ENCODE data around the gene GCN1.

Gene GCN1

GRCh38 chr12:120224304-120225199 is 30.0 kb upstream of the GCN1 start (continued):
- TF ChIP-seq ZNF629 (tag by site-specific recombination; IDR thresholded peaks at IDR 0.05) = peak; percentile 58
- TF ChIP-seq ZNF48 (tag by site-specific recombination; IDR thresholded peaks at IDR 0.05) = no peak
- no peak for TF ChIP-seq ZSCAN4 (tag by site-specific recombination; IDR thresholded peaks at IDR 0.05)
- TF ChIP-seq KLF1 (tag by site-specific recombination; IDR thresholded peaks at IDR 0.05) = no peak; the same call in none of the 2 replicates
- TF ChIP-seq PRDM10 (tag by site-specific recombination; IDR thresholded peaks at IDR 0.05) = peak; percentile 76
- TF ChIP-seq ZNF513 (tag by site-specific recombination; IDR thresholded peaks at IDR 0.05) = no peak
- TF ChIP-seq ZNF558 (tag by site-specific recombination; IDR thresholded peaks at IDR 0.05) = no peak
- TF ChIP-seq ZBTB17 (tag by site-specific recombination; IDR thresholded peaks at IDR 0.05) = peak; percentile 94
- TF ChIP-seq ZXDB (tag by site-specific recombination; IDR thresholded peaks at IDR 0.05) = peak; percentile 37; the same call in 1 of the 2 replicates
- no peak for TF ChIP-seq ZSCAN16 (tag by site-specific recombination; IDR thresholded peaks at IDR 0.05)
- TF ChIP-seq ZIC2 (tag by site-specific recombination; IDR thresholded peaks at IDR 0.05) = no peak
- TF ChIP-seq ZEB2 (tag by site-specific recombination; IDR thresholded peaks at IDR 0.05) = peak; percentile 37; the same call in 1 of the 2 replicates
- no peak for TF ChIP-seq ZNF184 (tag by site-specific recombination; IDR thresholded peaks at IDR 0.05)
- peak; percentile 51; the same call in 1 of the 2 replicates for TF ChIP-seq GLIS1 (tag by site-specific recombination; IDR thresholded peaks at IDR 0.05)
- no peak for TF ChIP-seq RBAK (tag by site-specific recombination; IDR thresholded peaks at IDR 0.05)
- TF ChIP-seq ZBTB49 (tag by site-specific recombination; IDR thresholded peaks at IDR 0.05; ENCODE audit: low read depth) = no peak
- TF ChIP-seq ZNF585B (tag by site-specific recombination; IDR thresholded peaks at IDR 0.05) = no peak; the same call in 1 of the 2 replicates
- TF ChIP-seq ZNF596 (tag by site-specific recombination; IDR thresholded peaks at IDR 0.05) = no peak
- TF ChIP-seq INSM2 (tag by site-specific recombination; IDR thresholded peaks at IDR 0.05) = no peak
- TF ChIP-seq ZBTB6 (tag by site-specific recombination; IDR thresholded peaks at IDR 0.05) = peak; percentile 68; the same call in 1 of the 2 replicates
- TF ChIP-seq KLF9 (tag by site-specific recombination; IDR thresholded peaks at IDR 0.05; ENCODE audit: low read depth) = no peak; the same call in 1 of the 2 replicates
- TF ChIP-seq ZNF214 (tag by site-specific recombination; IDR thresholded peaks at IDR 0.05; ENCODE audit: borderline replicate concordance) = no peak
- peak; percentile 80 for TF ChIP-seq SP3 (tag by site-specific recombination; IDR thresholded peaks at IDR 0.05)
- TF ChIP-seq REPIN1 (tag by site-specific recombination; IDR thresholded peaks at IDR 0.05; ENCODE audit: low read depth) = no peak
- TF ChIP-seq TCF7L2 (IDR thresholded peaks at IDR 0.05; ENCODE audit: borderline replicate concordance, low read depth, low read length) = no peak
- TF ChIP-seq ZNF510 (tag by site-specific recombination; IDR thresholded peaks at IDR 0.05; ENCODE audit: insufficient replicate concordance) = no peak
- no peak for TF ChIP-seq ZNF830 (tag by site-specific recombination; IDR thresholded peaks at IDR 0.05; ENCODE audit: low read depth)
- 0 out of 2 replicates have a peak, but pooled peaks have one; percentile 25 for TF ChIP-seq ZNF610 (tag by site-specific recombination; IDR thresholded peaks at IDR 0.05; ENCODE audit: borderline replicate concordance)
